H1 (cell line): ENCODE data around the gene PTPN3. TPM values are rescaled to one million over a fixed set of nuclear protein-coding genes. Genes with fewer than 3 reads are reported as not detected.

ENCODE experiments used
- CTCF ChIA-PET: fragments of 300-600 bp; sonication (Branson Sonifier 250); formaldehyde crosslinking; loops from one replicate; lab custom pipeline; 2021; ENCODE audit not compliant: partially characterized antibody; lab: Charles Lee
- POLR2A ChIA-PET: fragments of 300-600 bp; sonication (Branson Sonifier 250); formaldehyde crosslinking; loops from one replicate; lab custom pipeline; 2021; ENCODE audit warnings: inconsistent platforms; ENCODE audit not compliant: partially characterized antibody; lab: Charles Lee
- DNase-seq, 2 experiments: peaks; one replicate each; pipeline versions ENCODE4 v3.0.0 to v3.0.0-alpha.2; 2010 to 2022; ENCODE audit warnings: low spot score in 2 of 2, low read depth in 1 of 2, mixed read lengths in 1 of 2
- FAIRE-seq: peaks from 2 replicates; lab custom pipeline; 2011; peaks lifted over from hg19 to GRCh38; lab: Jason Lieb, UNC
- H2AFZ ChIP-seq: 2 replicates; pipeline ENCODE4 v1.8.1; 2012; ENCODE audit warnings: low read length, inconsistent platforms
- H2AK5ac ChIP-seq: 2 replicates; pipeline ENCODE4 v1.6.1; 2013; ENCODE audit warnings: low read depth, low read length
- H2BK120ac ChIP-seq: replicated peaks from 2 replicates; pipeline ENCODE3; 2013; ENCODE audit warnings: low read depth, low read length, inconsistent platforms
- H2BK12ac ChIP-seq: 2 replicates; pipeline ENCODE4 v1.6.1; 2013; ENCODE audit warnings: low read depth, low read length
- H2BK15ac ChIP-seq: 2 replicates; pipeline ENCODE4 v1.6.1; 2013; ENCODE audit warnings: low read length
- H2BK20ac ChIP-seq: 2 replicates; pipeline ENCODE4 v1.6.1; 2013; ENCODE audit warnings: low read length
- H2BK5ac ChIP-seq: 2 replicates; pipeline ENCODE4 v1.6.1; 2013; ENCODE audit warnings: low read depth, low read length
- H3K14ac ChIP-seq: 2 replicates; pipeline ENCODE4 v1.6.1; 2013; ENCODE audit warnings: inconsistent platforms; ENCODE audit not compliant: insufficient read length
- H3K18ac ChIP-seq: 2 replicates; pipeline ENCODE4 v1.6.1; 2013; ENCODE audit warnings: low read length; ENCODE audit errors: extremely low read depth
- H3K23ac ChIP-seq: 2 replicates; pipeline ENCODE4 v1.6.1; 2013; ENCODE audit warnings: inconsistent platforms; ENCODE audit not compliant: insufficient read length
- H3K23me2 ChIP-seq: 2 replicates; pipeline ENCODE4 v1.6.1; 2013; ENCODE audit warnings: low read depth, low read length
- H3K27ac ChIP-seq: 2 replicates; pipeline ENCODE4 v1.6.1; 2011; ENCODE audit warnings: low read depth, low read length, inconsistent platforms
- H3K27me3 ChIP-seq, 4 experiments: replicated peaks in 1 of 4; 1 replicate in 1 of 4; 2 replicates in 3 of 4; pipeline versions ENCODE4 v1.6.1 to v1.8.1; 2011 to 2013; ENCODE audit warnings: low read length in 3 of 4, mild to moderate bottlenecking in 3 of 4, inconsistent platforms in 2 of 4, mixed read lengths in 2 of 4, moderate library complexity in 1 of 4; ENCODE audit not compliant: control insufficient read depth in 3 of 4, insufficient read depth in 3 of 4; ENCODE audit errors: extremely low read depth in 1 of 4
- H3K36me3 ChIP-seq, 4 experiments: 2 replicates each; pipeline versions ENCODE4 v1.6.1 to v1.8.1; 2011 to 2013; ENCODE audit warnings: mild to moderate bottlenecking in 4 of 4, low read length in 3 of 4, moderate library complexity in 2 of 4, control low read depth in 1 of 4, inconsistent platforms in 1 of 4; ENCODE audit not compliant: insufficient read depth in 4 of 4, control insufficient read depth in 2 of 4
- H3K4ac ChIP-seq: replicated peaks from 2 replicates; pipeline ENCODE3; 2013; ENCODE audit warnings: low read length, low read depth, mixed read lengths, inconsistent platforms; ENCODE audit not compliant: insufficient read length
- H3K4me1 ChIP-seq, 4 experiments: replicated peaks in 1 of 4; 1 replicate in 1 of 4; 2 replicates in 3 of 4; pipeline versions ENCODE4 v1.6.1 to v1.8.1; 2011 to 2013; ENCODE audit warnings: low read length in 3 of 4, inconsistent platforms in 2 of 4, mixed read lengths in 1 of 4; ENCODE audit not compliant: insufficient read depth in 4 of 4, control insufficient read depth in 3 of 4
- H3K4me2 ChIP-seq, 2 experiments: 2 replicates each; pipeline versions ENCODE4 v1.6.1 to v1.8.1; 2011 to 2013; ENCODE audit warnings: low read depth in 2 of 2, low read length in 2 of 2, control low read depth in 1 of 2, inconsistent platforms in 1 of 2, mild to moderate bottlenecking in 1 of 2; ENCODE audit not compliant: insufficient read depth in 1 of 2
- H3K4me3 ChIP-seq, 4 experiments: fragments of 200-600, 300-600 bp in 1 of 4; sonication (generic), shearing (Covaris generic), sonication (Bioruptor Twin) in 1 of 4; 2 replicates each; pipeline versions ENCODE4 v1.5.1 to v1.8.1; 2011 to 2016; ENCODE audit warnings: low read length in 4 of 4, low read depth in 3 of 4, control low read depth in 2 of 4, inconsistent platforms in 2 of 4, mild to moderate bottlenecking in 2 of 4, mixed read lengths in 1 of 4, moderate library complexity in 1 of 4; ENCODE audit not compliant: insufficient read depth in 2 of 4; ENCODE audit errors: extremely low read depth in 1 of 4
- H3K56ac ChIP-seq: replicated peaks from 2 replicates; pipeline ENCODE3; 2013; ENCODE audit warnings: low read depth, mild to moderate bottlenecking, mixed read lengths, low read length, inconsistent platforms; ENCODE audit not compliant: insufficient read length
- H3K79me1 ChIP-seq: 2 replicates; pipeline ENCODE4 v1.6.1; 2013; ENCODE audit warnings: low read depth, low read length, control low read depth
- H3K79me2 ChIP-seq, 2 experiments: 2 replicates each; pipeline versions ENCODE4 v1.6.1 to v1.8.1; 2012 to 2013; ENCODE audit warnings: low read length in 2 of 2, mild to moderate bottlenecking in 2 of 2, inconsistent platforms in 1 of 2; ENCODE audit not compliant: insufficient read depth in 2 of 2, control insufficient read depth in 1 of 2
- H3K9ac ChIP-seq, 4 experiments: replicated peaks in 1 of 4; 1 replicate in 1 of 4; 2 replicates in 3 of 4; pipeline versions ENCODE4 v1.6.1 to v1.8.1; 2011 to 2013; ENCODE audit warnings: low read depth in 3 of 4, low read length in 3 of 4, control low read depth in 2 of 4, mild to moderate bottlenecking in 2 of 4, moderate library complexity in 2 of 4, inconsistent platforms in 1 of 4; ENCODE audit errors: extremely low read depth in 1 of 4
- H3K9me3 ChIP-seq, 2 experiments: 2 replicates each; pipeline versions ENCODE4 v1.6.1 to v1.8.1; 2012 to 2013; ENCODE audit warnings: mild to moderate bottlenecking in 2 of 2, moderate library complexity in 2 of 2, control low read depth in 1 of 2, inconsistent platforms in 1 of 2, low read depth in 1 of 2, low read length in 1 of 2, mixed read lengths in 1 of 2; ENCODE audit not compliant: insufficient read depth in 2 of 2
- H4K20me1 ChIP-seq, 2 experiments: replicated peaks in 1 of 2; 2 replicates each; pipeline versions ENCODE3 to v1.8.1; 2011 to 2013; ENCODE audit warnings: inconsistent platforms in 2 of 2, low read length in 2 of 2, mild to moderate bottlenecking in 1 of 2; ENCODE audit not compliant: insufficient read depth in 2 of 2, control insufficient read depth in 1 of 2
- H4K5ac ChIP-seq: 2 replicates; pipeline ENCODE4 v1.6.1; 2013; ENCODE audit warnings: low read length, low read depth, mixed read lengths, inconsistent platforms; ENCODE audit not compliant: insufficient read length
- H4K8ac ChIP-seq: 2 replicates; pipeline ENCODE4 v1.8.0; 2013; ENCODE audit warnings: mild to moderate bottlenecking, moderate library complexity, low read length, inconsistent platforms; ENCODE audit not compliant: insufficient read depth; ENCODE audit errors: extremely low read depth
- H4K91ac ChIP-seq: replicated peaks from 2 replicates; pipeline ENCODE3; 2013; ENCODE audit warnings: low read length, mixed read lengths, inconsistent platforms; ENCODE audit not compliant: insufficient read length
- ATF3 ChIP-seq: IDR thresholded peaks from 2 replicates; pipeline ENCODE4 v1.6.1; 2011; ENCODE audit warnings: low read depth, mild to moderate bottlenecking, low read length; ENCODE audit not compliant: insufficient read depth
- CHD1 ChIP-seq: IDR thresholded peaks from 2 replicates; pipeline ENCODE4 v1.6.1; 2012; ENCODE audit warnings: low read depth, low read length, improper control_type of control experiment
- CTBP2 ChIP-seq: IDR thresholded peaks from 2 replicates; pipeline ENCODE4 v1.7.0; 2011; ENCODE audit warnings: borderline replicate concordance, mild to moderate bottlenecking, moderate library complexity, mixed read lengths, low read length; ENCODE audit not compliant: insufficient read depth, insufficient read length
- KDM4A ChIP-seq: IDR thresholded peaks from one replicate; pipeline ENCODE4 v1.7.1; 2012; ENCODE audit warnings: low read depth, mild to moderate bottlenecking, moderate library complexity, low read length, inconsistent platforms; ENCODE audit not compliant: severe bottlenecking
- MAX ChIP-seq: IDR thresholded peaks from 2 replicates; pipeline ENCODE4 v1.6.1; 2012; ENCODE audit warnings: inconsistent platforms
- NANOG ChIP-seq: IDR thresholded peaks from 2 replicates; pipeline ENCODE4 v1.6.1; 2011; ENCODE audit warnings: low read length, low read depth, mild to moderate bottlenecking, inconsistent platforms; ENCODE audit not compliant: insufficient read depth, poor library complexity, severe bottlenecking
- NRF1 ChIP-seq: IDR thresholded peaks from 2 replicates; pipeline ENCODE4 v1.6.1; 2011; ENCODE audit warnings: mild to moderate bottlenecking, low read depth, low read length, improper control_type of control experiment
- POLR2A ChIP-seq, 2 experiments: IDR thresholded peaks; 1 replicate in 1 of 2; 2 replicates in 1 of 2; pipeline ENCODE4 v1.6.1; 2011; ENCODE audit warnings: low read depth in 2 of 2, low read length in 2 of 2, mild to moderate bottlenecking in 2 of 2; ENCODE audit errors: control extremely low read depth in 1 of 2
- SIN3A ChIP-seq, 2 experiments: IDR thresholded peaks in 1 of 2; conservative IDR thresholded peaks in 1 of 2; 2 replicates each; pipeline ENCODE4 v1.6.1; 2011 to 2012; ENCODE audit warnings: low read length in 2 of 2, improper control_type of control experiment in 1 of 2, low read depth in 1 of 2, mild to moderate bottlenecking in 1 of 2
- TAF1 ChIP-seq: IDR thresholded peaks from 2 replicates; pipeline ENCODE4 v1.6.1; 2011; ENCODE audit warnings: mild to moderate bottlenecking, low read depth, low read length
- WGBS, 2 experiments: shearing (Covaris generic) in 1 of 2; methylation state at CpG; one replicate each; pipeline versions ENCODE4 v1.1.6 to v1.1.7; 2013 to 2015; ENCODE audit warnings: low lambda C conversion rate in 2 of 2, mixed read lengths in 2 of 2, inconsistent platforms in 1 of 2, low coverage in 1 of 2, missing lambda C conversion rate in 1 of 2; ENCODE audit not compliant: insufficient replicate concordance in 2 of 2, insufficient coverage in 1 of 2, insufficient read length in 1 of 2; ENCODE audit errors: extremely low coverage in 1 of 2, missing lambda C conversion rate in 1 of 2; 5-methylcytosine and 5-hydroxymethylcytosine counted together
- polyA plus RNA-seq, 7 experiments: library from polyadenylated mRNA; depleted of rRNA in 3 of 7; stranded (reverse) in 5 of 7; unstranded in 2 of 7; fragments of >200 nt in 5 of 7; fragments of 200-250 nt in 2 of 7; gene quantifications; 1 replicate in 5 of 7; 2 replicates in 1 of 7; 4 replicates in 1 of 7; pipeline versions ENCODE4 v1.2.1 to v1.2.3, GENCODE V29; 2011 to 2013; ENCODE audit warnings: missing spikeins in 2 of 7, mixed read lengths in 2 of 7
- total RNA-seq: library from RNA; stranded (reverse); fragmentation: NEBNext Ultra II Directional; extraction: Animal tissue kit (Norgen Biotek cat#: 25700); gene quantifications from 2 replicates; pipeline ENCODE4 v1.2.1, GENCODE V29; 2021

PTPN3 gene
- total and polyA plus RNA-seq, 2 of the 8 experiments (the other 6 are each of a cell fraction or from before 2014, with no cell fraction given): 2.9 to 3.7 TPM

DNA sequence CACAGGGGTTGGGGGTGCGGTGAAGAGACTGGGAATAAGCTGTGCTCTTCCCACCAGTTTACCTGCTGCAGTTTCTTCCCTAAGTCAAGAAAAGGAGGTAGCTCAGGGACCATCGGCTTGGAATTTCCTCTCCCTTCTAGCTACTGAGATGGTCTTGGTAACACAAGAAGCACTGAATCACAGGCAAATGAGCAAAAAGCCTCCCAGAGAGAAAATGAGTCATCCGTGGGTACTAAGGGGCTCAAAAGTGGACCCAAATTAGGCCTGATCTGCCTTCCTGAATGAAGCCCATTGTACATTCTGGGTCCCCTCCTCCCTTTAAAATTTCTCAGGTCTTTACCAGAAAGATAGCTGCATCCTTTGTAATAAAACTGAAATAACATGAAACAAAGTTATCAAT is 49.9 kb downstream of the PTPN3 start:
- Histone ChIP-seq H3K9ac (no peak overlapping the region), H4K8ac (no peak overlapping the region), H3K18ac (no peak overlapping the region), H3K23me2 (no peaks in the 10 kb centered on the region), H2BK5ac (no peak overlapping the region), H2BK15ac (no peak overlapping the region), H3K4me2 (no peak overlapping the region), H3K14ac (no peak overlapping the region), H4K5ac (no peak overlapping the region), H4K91ac (no peak overlapping the region), H2AK5ac (no peak overlapping the region), H3K4me1 (peaks cover 0 to 6% (median 0%) of the 10 kb centered on the region in 4 experiments; a peak in 2 of 7 replicates), H3K27me3 (no peaks in the 10 kb centered on the region), H3K79me2 (no peaks in the 10 kb centered on the region), H3K36me3 (no peaks in the 10 kb centered on the region), H3K9me3 (no peaks in the 10 kb centered on the region), H2BK20ac (no peak overlapping the region), H3K23ac (no peak overlapping the region), H3K4ac (no peak overlapping the region), H2BK120ac (no peak overlapping the region), H3K4me3 (no peak overlapping the region), H3K79me1 (no peaks in the 10 kb centered on the region), H3K27ac (no peak overlapping the region), H4K20me1 (no peaks in the 10 kb centered on the region), H2BK12ac (no peak overlapping the region), H3K56ac (no peak overlapping the region), H2AFZ (no peak overlapping the region)
- WGBS, 2 experiments: 74% methylated on average over 3 of the region's 3 CpGs; no CpG with 5 or more reads in 1 of the 2 experiments
- ChIA-PET CTCF (interaction anchor here (0.8 to 15.2 kb wide), 9 partner anchors 6 to 446 kb away, joined by 3 to 236 read pairs (median 6); no protein-coding TSS in a partner anchor), POLR2A (no interaction called here)
- DNase-seq: no peak
- FAIRE-seq: no peak
- TF ChIP-seq SIN3A (conservative IDR thresholded peaks at IDR 0.05 in 1 of 2, IDR thresholded peaks at IDR 0.05 in 1 of 2; ENCODE audit: low read depth in 1 of 2, low read length in 2 of 2) (no peak), NRF1 (no peak), CHD1 (no peak), NANOG (no peak), ATF3 (no peak), CTBP2 (no peak), KDM4A (no peak), MAX (no peak), TAF1 (no peak), POLR2A (IDR thresholded peaks at IDR 0.05; ENCODE audit: control extremely low read depth in 1 of 2, low read depth in 2 of 2, low read length in 2 of 2) (no peak)
